Fibroblast of skin of right biceps (primary cell): ENCODE data around the gene RAP1GAP2.
A peak's percentile ranks its signal among the peaks of the same experiment; 100 is the strongest.
"Not testable (repeated sequence)": the region's sequence is repeated elsewhere in the genome, so short reads cannot be mapped to it uniquely, and the experiment has no call there.

Experiments used
- DNase-seq: peaks from one replicate; pipeline ENCODE4 v3.0.0-alpha.2; 2013

RAP1GAP2 gene

GRCh38 chr17:2978991-2979390 lies 182.8 kb downstream of the RAP1GAP2 start:
- DNase-seq: no peak

GRCh38 chr17:2980211-2980903 lies 184.1 kb downstream of the RAP1GAP2 start:
- no peak for DNase-seq

DNA sequence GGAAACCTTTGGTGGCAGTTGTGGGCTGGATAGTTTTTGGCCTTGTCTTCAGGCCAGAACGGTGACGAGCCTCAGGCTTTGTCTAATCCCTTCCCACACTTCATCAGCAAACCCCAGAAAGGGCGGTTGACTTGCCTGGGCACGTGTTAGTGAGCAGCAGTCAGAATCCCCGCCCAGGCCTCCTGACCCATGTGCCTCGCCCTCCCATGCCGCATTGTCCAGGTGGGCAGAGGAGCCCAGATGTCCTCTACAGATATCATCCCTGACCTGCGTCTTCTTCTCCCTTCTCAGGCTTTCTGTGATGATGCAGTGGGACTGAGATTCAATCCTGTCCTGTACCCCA lies 184.6 kb downstream of the RAP1GAP2 start:
- no peak for DNase-seq

- DNase-seq: no peak
Measured at GRCh38 chr17:2981325-2981724, 185.1 kb downstream of the RAP1GAP2 start.

- DNase-seq: peak; percentile 39
Measured at GRCh38 chr17:2982854-2983253, 186.6 kb downstream of the RAP1GAP2 start.

- no peak for DNase-seq
Measured at GRCh38 chr17:2983255-2983654, 187.0 kb downstream of the RAP1GAP2 start.

- no peak for DNase-seq
Measured at GRCh38 chr17:2985318-2985717, 189.1 kb downstream of the RAP1GAP2 start.

DNA sequence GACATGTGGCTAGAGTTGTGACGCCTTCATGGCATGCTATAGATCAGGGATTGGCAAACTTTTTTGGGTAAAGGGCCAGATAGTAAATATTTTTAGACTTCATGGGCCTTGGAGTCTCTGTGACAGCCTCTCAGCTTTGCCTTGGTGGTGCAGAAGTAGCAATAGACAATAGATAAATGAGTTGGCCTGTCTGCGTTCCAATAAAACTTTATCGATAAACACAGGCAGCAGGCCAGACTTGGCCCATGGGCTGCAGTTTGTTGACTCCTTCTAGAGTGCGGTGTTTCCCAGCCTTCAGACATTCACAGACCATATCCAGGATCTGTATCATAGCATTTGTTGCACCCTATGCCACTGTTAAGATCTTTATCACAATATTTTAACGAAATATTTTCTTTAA lies 190.7 kb downstream of the RAP1GAP2 start:
- DNase-seq: no peak

DNA sequence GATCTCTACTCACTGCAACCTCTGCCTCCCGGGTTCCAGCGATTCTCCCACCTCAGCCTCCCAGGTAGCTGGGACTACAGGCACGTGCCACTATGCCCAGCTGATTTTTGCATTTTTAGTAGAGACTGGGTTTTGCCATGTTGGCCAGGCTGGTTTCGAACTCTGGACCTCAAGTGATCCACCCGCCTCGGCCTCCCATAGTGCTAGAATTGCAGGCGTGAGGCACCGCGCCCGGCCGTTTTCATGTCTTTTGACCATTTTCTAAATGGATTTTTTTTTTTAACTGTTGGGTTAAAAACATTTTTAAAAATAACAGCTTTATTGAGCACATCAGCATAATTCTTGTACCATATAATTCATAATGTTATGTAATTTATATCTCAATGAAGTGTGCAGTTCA lies 193.2 kb downstream of the RAP1GAP2 start:
- DNase-seq: not testable (repeated sequence)

- no peak for DNase-seq
Measured at GRCh38 chr17:2989855-2990254, 193.6 kb downstream of the RAP1GAP2 start.

DNA sequence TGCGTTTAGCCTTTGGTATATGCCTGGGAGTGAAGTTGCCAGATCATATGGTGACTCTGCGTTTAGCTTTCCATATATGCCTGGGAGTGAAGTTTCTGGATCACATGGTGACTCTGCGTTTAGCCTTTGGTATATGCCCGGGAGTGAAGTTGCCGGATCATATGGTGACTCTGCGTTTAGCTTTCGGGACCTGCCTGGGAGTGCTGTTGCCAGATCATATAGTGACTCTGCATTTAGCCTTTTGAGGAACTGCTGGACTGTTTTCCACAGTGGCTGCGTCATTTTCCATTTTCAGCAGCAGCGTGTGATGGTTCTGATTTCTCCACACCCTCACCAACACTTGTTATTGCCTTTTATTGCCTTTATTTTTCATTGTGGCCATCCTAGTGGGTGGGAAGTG lies 194.2 kb downstream of the RAP1GAP2 start:
- no peak for DNase-seq

DNA sequence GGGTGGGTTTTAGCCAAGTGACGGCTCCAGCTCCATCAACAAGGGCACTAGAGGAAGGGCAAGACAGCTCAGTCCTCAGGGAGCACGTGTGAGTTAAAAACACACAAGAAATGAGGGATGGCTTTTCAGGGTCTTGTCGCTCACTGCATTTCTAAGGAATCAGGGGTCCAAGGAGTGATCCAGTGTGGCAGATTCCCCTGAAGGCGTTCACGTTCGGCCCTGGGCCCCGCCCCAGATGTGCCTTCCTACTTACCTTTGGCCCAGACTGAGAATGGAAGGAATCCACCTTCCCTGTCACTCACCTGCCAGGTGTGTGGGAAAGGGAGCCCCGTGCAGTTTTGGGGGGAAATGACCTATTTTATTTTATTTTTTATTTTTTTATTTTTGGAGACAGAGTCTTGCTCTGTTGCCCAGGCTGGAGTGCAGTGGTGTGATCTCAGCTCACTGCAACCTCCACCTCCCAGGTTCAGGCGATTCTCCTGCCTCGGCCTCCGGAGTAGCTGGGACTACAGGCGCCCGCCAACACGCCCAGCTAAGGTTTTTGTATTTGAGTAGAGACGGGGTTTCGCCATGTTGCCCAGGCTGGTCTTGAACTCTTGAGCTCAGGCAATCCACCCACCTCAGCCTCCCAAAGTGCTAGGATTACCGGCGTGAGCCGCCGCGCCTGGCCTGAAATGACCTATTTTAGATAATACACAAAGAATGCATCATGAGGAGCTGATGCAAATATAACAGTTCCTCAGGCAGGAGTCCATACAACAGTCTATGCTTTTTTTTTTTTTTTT lies 195.3 kb downstream of the RAP1GAP2 start:
- DNase-seq: not testable (repeated sequence)

GRCh38 chr17:2994441-2994840 lies 198.2 kb downstream of the RAP1GAP2 start:
- no peak for DNase-seq

DNA sequence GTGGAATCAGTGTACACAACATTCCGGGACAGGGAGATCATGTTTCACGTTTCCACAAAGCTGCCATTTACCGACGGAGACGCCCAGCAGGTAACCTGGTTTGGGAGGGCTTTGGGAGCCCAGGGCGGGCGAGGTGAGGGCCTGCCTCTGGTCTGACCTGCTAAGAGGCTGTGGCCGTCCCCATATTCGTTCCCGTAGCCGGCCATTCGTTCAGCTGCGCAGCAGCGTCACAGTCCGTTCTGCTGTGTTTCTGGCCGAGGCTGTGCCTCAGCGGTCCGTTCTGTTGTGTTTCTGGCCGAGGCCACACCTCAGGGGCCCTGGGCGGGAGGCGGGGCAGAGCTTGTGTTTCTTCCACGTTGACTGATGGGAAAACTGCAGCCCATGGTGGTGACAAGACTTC lies 199.1 kb downstream of the RAP1GAP2 start:
- DNase-seq: no peak

- DNase-seq: no peak
Measured at GRCh38 chr17:2995886-2996809, 199.9 kb downstream of the RAP1GAP2 start.

DNA sequence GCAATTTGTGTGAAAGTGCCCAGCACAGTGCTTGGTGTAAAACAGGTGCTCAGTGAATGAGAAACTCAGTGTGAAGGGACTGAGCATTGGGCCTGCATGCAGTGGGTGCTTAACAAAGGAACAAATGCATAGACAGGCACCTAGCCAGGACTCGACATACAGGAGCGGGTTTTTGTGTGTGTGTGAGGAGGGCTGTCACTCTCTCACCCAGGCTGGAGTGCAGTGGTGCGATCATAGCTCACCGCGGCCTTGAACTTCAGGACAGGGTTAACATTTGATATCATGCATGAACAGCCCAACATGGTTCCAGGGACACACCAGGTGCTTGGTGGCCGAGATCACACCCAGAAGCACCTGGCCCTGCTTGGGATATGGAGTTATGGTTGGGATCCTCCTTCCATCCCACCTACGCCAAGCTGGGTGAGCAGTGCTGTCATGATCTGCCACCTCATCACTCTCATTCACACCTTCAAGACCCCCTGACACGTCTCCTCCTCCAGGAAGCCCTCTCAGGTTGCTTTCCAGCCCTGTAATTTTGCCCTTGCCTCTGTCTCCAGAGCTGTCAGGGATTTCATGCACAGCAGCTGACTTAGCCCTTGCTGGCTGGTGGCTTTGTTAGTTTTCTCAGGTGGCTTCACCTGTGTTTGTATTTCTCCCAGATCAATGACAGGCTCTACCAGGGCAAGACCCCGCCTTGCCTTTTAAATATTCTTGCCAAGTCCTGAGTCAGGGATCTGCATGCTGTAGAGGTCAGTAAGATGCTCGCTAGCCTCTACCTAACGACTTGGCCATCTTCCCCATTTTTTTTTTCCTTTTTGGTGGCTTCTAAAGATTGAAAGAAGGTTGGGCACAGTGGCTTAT lies 200.8 kb downstream of the RAP1GAP2 start:
- no peak for DNase-seq

DNA sequence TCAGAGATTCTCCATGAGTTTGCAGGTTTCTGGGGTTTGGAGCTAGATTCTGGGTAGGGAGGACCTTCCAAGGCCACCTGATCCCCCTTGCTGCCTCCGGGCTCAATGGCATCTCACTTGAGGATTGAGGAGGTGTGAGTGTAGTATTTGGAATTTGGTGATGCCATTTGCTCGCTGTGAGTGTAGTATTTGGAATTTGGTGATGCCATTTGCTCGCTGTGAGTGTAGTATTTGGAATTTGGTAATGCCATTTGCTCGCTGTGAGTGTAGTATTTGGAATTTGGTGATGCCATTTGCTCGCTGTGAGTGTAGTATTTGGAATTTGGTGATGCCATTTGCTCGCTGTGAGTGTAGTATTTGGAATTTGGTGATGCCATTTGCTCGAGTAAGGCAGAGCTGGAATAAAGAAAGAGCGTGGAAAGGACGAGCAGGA lies 202.2 kb downstream of the RAP1GAP2 start:
- DNase-seq: peak; percentile 65

- no peak for DNase-seq
Measured at GRCh38 chr17:3002538-3003295, 206.5 kb downstream of the RAP1GAP2 start.

DNA sequence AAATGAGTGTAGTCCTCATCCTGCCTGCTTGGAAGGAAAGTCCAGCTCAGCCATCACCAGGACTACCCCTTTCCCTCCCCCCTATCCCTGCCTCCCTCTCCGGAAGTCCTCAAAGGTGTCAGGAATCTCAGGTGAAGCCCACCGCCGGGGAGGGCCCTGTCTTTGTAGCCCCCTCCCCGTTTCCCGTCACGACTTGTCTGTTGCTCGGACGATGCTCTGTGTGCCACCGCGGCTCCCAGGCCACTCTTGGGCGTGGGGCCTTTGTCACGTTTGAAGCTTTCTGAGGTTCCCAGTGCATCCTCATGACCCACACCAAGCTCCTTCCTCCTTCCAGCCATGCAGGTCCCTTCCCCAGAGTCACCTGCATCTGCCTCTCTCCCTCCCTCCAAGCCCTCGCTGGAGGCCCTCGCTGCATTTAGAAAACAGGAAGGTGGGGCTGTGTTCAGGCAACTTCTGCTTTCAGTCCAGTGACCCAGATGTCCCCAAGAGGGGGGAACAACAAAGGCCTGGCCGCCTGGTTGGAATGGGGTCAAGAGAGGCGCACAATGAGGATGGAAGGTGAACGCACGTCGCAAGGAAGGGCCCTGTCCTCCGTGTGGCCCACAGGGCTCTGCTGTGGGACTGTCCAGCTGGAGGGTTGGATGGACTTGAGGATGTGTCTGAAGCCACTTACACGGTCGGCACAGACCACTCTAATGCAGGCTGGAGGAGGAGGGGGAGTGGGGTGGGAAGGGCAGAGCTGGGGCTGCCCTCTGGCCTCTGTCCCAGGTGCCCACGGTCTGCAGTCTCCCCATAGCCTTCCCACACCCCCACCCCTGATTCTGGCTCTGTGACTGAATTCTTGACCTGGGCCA lies 207.3 kb downstream of the RAP1GAP2 start:
- DNase-seq: no peak

DNA sequence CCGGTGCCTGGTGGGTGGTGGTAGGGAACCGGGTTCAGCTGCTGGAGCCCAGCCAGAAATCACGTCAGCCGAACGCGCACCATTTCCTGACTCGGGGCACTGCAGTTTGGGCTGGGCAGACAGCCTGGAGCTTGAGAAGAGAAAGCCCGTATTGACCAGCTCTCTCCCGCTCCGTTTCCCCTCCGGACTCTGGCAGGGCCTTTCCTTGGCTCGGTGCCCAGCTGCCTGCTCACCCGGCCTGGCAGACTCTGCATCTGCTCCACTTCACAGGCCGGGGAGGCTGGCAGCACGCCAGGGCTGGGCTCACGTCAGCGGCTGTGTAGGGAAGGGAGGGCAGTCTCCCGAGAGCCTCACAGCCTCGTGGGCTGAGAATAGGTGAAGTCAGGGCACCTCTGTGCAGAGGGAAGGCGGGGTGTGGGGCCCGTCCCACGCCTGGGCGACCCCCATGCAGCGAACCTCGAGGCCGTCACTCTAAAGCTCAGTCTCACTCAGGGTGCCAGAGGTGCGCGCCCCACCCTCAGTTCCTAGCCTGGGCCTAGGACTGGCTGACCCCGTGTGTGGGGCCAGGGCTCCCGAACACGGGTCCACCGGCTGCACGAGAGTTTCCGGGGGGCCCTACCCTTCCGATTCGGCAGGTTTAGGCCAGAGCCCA lies 208.0 kb downstream of the RAP1GAP2 start:
- peak; percentile 91 for DNase-seq
